Measurements from ENCODE around the gene XPO6.
"Not testable (repeated sequence)": the region's sequence is repeated elsewhere in the genome, so short reads cannot be mapped to it uniquely, and the experiment has no call there.

Gene XPO6

GRCh38 chr16:28145796-28146195 lies 66.0 kb downstream of the XPO6 start:
- no peak for DNase-seq

GRCh38 chr16:28140788-28141618 lies 70.8 kb downstream of the XPO6 start:
- DNase-seq, result no peak

- no peak for DNase-seq
Observed at GRCh38 chr16:28139530-28139929, 72.2 kb downstream of the XPO6 start.

GRCh38 chr16:28136751-28137434 lies 74.9 kb downstream of the XPO6 start:
- DNase-seq, result no peak

- no peak for DNase-seq
Observed at GRCh38 chr16:28133666-28134065, 78.1 kb downstream of the XPO6 start.

- no peak for DNase-seq
Observed at GRCh38 chr16:28131743-28132393, 79.9 kb downstream of the XPO6 start.

- DNase-seq, result no peak
Observed at GRCh38 chr16:28131181-28131580, 80.6 kb downstream of the XPO6 start.

GRCh38 chr16:28130099-28131088 lies 81.4 kb downstream of the XPO6 start:
- DNase-seq, result no peak

- DNase-seq, result no peak
Observed at GRCh38 chr16:28126684-28127620, 84.8 kb downstream of the XPO6 start.

GRCh38 chr16:28125592-28125991 lies 86.2 kb downstream of the XPO6 start:
- no peak for DNase-seq

GRCh38 chr16:28121527-28121926 lies 90.2 kb downstream of the XPO6 start:
- no peak for DNase-seq

- no peak for DNase-seq
Observed at GRCh38 chr16:28120754-28121153, 91.0 kb downstream of the XPO6 start.

GRCh38 chr16:28118637-28119036 lies 93.1 kb downstream of the XPO6 start:
- DNase-seq, result no peak

GRCh38 chr16:28117168-28117565 lies 94.6 kb downstream of the XPO6 start:
- DNase-seq, result no peak

- not testable (repeated sequence) for DNase-seq
Observed at GRCh38 chr16:28115866-28116265, 95.9 kb downstream of the XPO6 start.

- DNase-seq, result no peak
Observed at GRCh38 chr16:28112908-28113307, 98.9 kb downstream of the XPO6 start.

- no peak for DNase-seq
Observed at GRCh38 chr16:28110977-28111376, 100.8 kb downstream of the XPO6 start.

GRCh38 chr16:28110479-28110878 lies 101.3 kb downstream of the XPO6 start:
- no peak for DNase-seq

GRCh38 chr16:28110074-28110473 lies 101.7 kb downstream of the XPO6 start:
- DNase-seq, result no peak

GRCh38 chr16:28108590-28109247 lies 103.0 kb downstream of the XPO6 start:
- DNase-seq, result no peak

- DNase-seq, result no peak
Observed at GRCh38 chr16:28107232-28107631, 104.5 kb downstream of the XPO6 start.
